ENCODE measurements around the gene MCTP2.

The MCTP2 gene

DNA sequence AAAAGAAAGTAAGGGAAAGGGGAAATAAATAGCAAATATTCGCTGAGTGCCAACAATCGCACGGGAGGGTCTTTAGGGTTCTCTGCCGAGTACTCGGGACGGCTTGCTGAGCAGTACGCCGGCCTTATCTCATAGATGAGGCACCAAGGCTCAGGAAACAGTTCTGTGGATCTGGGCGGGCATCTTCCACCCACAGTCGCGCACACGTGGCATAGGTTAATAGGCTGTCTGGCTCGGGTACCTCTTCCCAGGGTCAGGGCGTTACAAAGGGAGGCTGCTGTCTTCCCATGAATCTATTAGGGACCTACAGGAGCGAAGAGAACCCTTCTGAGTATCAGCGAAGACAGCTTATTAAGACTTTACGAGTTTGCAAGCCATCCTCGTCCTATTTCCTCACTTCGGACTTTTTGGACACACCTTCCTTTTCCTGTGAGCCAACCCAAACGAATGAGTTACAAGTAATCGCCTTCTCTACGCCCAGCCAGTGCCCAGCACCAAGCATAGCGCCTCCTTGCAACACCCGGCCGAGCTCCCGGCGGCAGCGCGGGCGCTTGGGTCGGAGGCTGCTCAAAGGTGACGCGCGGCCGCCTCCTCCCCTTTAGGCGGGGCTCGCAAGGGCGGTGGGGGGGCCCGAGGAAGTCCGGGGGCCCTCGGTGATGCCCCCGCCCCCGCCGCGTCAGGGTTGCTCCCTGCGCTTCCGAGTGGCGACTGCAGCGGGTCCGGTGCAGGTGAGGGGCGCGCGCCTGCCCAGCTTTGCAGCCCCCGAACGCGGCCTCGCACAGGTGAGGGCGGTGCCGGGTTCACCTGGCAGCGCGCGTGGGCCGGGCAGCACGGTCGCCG lies at the start of gene MCTP2:
Gene MCTP2, plus strand, starts transcription at position 679 of the 840 bp plus-strand sequence. CDS start 66,705 bp downstream, outside the sequence.
- peak in 2 of 51 donors; percentile 5 to 12 for DNase-seq

- DNase-seq = no peak
Observed at GRCh38 chr15:94182883-94183282, 48.5 kb upstream of the MCTP2 start.

GRCh38 chr15:94185547-94186236 lies 45.7 kb upstream of the MCTP2 start:
- DNase-seq = no peak

- DNase-seq = no peak
Observed at GRCh38 chr15:94186770-94187331, 44.5 kb upstream of the MCTP2 start.

- DNase-seq = no peak
Observed at GRCh38 chr15:94193906-94194305, 37.5 kb upstream of the MCTP2 start.

- DNase-seq = no peak
Observed at GRCh38 chr15:94196531-94196930, 34.8 kb upstream of the MCTP2 start.

- no peak for DNase-seq
Observed at GRCh38 chr15:94198633-94199032, 32.7 kb upstream of the MCTP2 start.

- DNase-seq = no peak
Observed at GRCh38 chr15:94199725-94200124, 31.6 kb upstream of the MCTP2 start.

DNA sequence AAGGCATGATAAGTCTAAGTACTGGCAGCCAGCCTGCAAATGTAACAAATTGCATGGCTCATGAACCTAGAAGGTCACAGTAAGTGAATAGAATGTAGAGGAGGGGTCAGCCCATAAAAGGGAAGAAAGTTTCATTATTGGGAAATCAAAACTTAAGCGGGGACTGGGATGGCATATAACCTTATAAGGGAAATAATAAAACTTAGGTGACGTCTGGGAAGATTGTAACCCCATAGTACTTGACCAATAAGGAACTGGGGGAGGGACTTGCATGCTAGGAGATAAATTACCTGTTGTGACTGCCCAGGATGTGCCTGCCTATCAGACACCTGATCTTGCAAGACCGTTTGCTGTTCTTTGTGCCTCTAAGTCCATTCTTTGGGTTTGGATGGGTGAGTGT lies 28.1 kb upstream of the MCTP2 start:
- DNase-seq = no peak

GRCh38 chr15:94205366-94205765 lies 26.0 kb upstream of the MCTP2 start:
- no peak for DNase-seq

- DNase-seq = no peak
Observed at GRCh38 chr15:94206463-94207167, 24.7 kb upstream of the MCTP2 start.

GRCh38 chr15:94212291-94212690 lies 19.1 kb upstream of the MCTP2 start:
- DNase-seq = no peak

- DNase-seq = no peak
Observed at GRCh38 chr15:94225616-94226015, 5.7 kb upstream of the MCTP2 start.

DNA sequence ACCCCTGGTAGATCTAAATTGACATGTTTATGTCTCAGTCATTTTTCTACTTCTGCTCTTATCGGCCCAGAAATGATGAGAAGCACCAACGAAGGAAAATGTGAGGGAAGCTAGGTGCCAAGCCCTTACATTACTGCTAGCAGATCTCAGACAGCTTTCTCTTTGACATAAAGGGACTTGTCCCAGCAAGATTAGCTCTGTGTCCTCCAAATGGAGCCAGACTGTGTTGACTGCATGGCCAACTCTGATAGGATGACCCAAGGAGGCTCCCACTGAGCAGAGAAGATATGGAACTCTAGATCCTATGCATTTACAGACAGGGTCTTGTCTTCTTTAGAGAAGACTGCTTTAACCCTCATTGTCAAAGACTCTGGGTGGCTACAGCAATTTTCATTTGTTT lies 2.8 kb upstream of the MCTP2 start:
- no peak for DNase-seq

DNA sequence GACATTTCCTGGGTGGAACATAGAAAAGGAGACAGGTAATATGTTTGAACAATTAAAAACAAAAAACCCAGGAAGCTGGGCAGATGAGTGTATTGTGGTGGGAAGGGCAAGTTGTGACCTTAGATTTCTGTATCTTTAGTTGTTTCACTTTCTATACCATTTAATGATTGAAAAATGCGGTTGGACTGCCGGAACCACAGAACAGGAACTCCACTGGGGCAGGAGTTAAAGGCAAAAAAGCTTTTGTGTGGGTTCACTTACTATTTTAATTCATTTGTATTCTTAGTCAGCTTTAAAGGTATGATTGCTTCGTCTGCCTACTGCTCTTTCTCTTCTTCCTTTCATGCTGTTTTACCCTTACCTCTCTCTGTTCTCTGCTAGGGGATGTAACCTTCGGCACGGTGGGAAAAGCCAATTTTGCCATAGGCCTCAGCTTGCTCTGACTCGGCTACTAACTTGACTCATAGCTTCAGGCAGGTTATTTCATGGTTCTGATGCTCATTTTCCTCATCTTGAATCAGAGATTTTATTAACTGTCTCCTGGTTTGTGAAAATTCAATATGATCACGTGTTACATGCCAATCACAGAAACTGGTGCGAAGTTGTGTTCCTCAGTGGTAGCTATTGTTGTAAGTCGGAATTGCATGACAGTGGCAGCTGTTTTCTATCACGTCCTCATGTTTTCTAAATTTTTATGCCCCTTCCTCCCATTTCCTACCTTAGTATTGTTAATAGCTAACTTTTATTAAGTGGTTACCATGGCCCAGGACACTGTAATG lies 1.6 kb upstream of the MCTP2 start:
- no peak for DNase-seq

- no peak for DNase-seq
Observed at GRCh38 chr15:94230431-94230882, 904 bp upstream of the MCTP2 start.

GRCh38 chr15:94231723-94232468 lies 535 bp downstream of the MCTP2 start:
- DNase-seq = no peak

GRCh38 chr15:94233441-94233840 lies 2.1 kb downstream of the MCTP2 start:
- no peak for DNase-seq

DNA sequence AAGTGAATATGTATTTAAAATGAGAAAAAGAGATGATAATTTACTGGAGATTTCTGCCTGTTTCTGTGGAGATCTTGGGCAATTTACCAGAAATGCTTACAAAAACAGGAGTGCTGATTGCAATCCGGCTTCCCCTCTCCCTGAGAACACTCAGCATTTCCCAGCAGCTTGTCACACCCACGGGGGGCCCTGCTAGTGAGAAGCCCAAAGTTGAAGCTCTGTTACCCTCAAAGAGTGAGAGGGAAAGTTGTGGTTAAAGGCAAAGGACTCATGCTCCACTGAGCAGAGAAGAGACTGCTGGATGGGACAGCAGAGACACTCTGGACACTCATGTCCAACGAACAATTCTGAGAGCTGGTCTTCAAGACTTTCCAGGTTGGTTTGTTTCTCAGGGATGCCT lies 2.9 kb downstream of the MCTP2 start:
- no peak for DNase-seq

GRCh38 chr15:94235041-94235440 lies 3.7 kb downstream of the MCTP2 start:
- DNase-seq = no peak
